ENCODE measurements around the gene RPS2.
"Not testable (repeated sequence)": the region's sequence is repeated elsewhere in the genome, so short reads cannot be mapped to it uniquely, and the experiment has no call there.

Gene RPS2

GRCh38 chr16:1942047-1942809, 22.4 kb downstream of the RPS2 start:
- no peak for DNase-seq (ENCODE audit: low read depth in 2 of 2)

DNA sequence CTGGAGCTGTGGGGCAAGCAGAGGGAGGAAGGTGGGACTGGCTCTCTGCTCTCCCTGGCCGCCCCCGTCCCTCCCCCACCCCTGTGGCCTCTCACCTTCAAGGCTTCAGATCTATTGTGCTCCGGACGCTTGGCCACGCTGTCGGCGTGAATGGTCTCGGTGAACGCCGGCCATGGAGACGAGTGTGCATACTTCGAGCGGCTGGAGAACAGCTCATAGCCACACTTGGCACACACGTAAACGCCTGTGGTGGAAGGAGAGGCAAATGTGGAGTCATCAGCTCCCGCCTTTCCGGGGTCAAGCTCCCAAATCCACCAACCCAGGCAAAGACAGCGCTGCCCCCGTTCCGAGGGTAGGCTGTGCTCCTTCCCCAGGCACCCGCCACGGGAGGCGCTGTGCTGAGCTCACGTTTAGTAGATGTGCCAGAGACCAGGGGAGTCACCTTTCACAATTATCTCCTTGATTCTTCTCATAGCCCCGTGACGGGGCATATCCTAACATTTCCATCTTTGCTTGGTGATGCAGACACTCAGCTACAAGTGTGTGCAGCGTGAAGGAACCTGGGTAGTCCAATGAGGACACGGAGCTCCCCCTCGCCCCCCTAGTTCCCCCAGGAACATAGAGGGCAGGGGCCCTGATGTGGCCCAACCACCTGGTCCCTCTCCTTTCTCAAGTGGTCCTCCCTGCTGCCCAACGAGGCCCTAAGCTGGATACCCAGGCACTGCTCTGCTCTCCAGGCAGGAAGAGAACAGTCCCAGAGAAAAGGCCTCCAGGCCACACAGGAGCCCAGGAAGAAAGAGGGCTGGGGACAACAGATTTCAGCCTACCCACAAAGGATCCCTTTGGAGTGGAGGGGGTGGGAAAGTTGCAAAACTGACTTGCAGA, 23.2 kb downstream of the RPS2 start:
- no peak for DNase-seq (ENCODE audit: low read depth in 2 of 2)

GRCh38 chr16:1940273-1941161, 24.1 kb downstream of the RPS2 start:
- DNase-seq (ENCODE audit: low read depth in 2 of 2): no peak

GRCh38 chr16:1939833-1940232, 24.8 kb downstream of the RPS2 start:
- DNase-seq (ENCODE audit: low read depth in 2 of 2): not testable (repeated sequence)

- no peak for DNase-seq (ENCODE audit: low read depth in 2 of 2)
These were observed 25.7 kb downstream of the RPS2 start for GRCh38 chr16:1938910-1939309.

GRCh38 chr16:1938316-1938715, 26.3 kb downstream of the RPS2 start:
- DNase-seq (ENCODE audit: low read depth in 2 of 2): no peak

- no peak for DNase-seq (ENCODE audit: low read depth in 2 of 2)
These were observed 27.6 kb downstream of the RPS2 start for GRCh38 chr16:1936945-1937479.

- DNase-seq (ENCODE audit: low read depth in 2 of 2): no peak
These were observed 31.4 kb downstream of the RPS2 start for GRCh38 chr16:1933097-1933661.

DNA sequence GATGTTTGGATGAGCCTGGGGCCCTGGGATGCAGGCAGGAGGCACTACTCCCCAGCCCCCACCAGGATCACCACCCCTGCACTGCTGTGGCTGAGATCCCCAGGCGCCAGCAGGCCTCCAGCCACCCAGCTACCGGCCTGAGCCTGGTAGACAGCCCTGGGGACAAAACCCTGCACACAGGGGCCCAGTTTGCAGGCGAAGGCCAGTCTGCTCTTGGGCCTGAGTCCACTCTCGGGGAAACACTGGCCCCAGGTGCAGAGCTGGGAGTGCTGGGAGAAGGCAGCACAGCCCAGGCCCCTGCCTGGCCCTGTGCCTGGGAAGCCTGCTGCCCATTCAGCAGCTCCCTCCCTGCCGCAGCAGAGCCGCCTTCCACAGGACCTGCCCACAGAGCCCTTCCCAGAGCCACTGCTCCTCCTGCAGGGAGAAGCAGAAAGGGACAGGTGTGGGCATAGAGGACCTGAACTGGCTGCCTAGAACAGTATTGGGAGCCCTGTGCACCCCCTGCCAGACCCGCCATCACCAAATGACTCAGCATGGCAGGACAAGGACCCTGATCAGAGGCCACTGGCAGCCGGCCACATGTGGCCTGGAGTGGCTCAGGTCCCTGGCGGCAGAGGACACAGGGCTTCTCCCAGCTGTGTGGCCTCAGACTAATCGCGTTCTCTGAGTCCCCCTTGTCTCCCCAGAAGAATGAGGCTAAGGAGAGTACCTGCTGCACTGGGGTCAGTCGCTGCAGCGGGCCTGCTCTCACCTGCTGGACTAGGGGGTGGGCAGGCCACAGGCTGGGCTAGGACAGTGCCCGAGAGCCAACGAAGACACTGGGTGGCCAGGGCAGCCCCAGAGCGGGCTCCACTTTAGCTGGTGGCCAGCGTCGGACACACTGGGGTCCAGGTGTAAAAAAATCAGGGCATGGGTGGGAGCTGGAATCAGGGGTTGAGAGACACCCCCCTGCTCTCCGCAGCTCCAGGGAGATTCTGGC, 32.3 kb downstream of the RPS2 start:
- no peak for DNase-seq (ENCODE audit: low read depth in 2 of 2)

GRCh38 chr16:1930338-1930720, 34.3 kb downstream of the RPS2 start:
- no peak for DNase-seq (ENCODE audit: low read depth in 2 of 2)

DNA sequence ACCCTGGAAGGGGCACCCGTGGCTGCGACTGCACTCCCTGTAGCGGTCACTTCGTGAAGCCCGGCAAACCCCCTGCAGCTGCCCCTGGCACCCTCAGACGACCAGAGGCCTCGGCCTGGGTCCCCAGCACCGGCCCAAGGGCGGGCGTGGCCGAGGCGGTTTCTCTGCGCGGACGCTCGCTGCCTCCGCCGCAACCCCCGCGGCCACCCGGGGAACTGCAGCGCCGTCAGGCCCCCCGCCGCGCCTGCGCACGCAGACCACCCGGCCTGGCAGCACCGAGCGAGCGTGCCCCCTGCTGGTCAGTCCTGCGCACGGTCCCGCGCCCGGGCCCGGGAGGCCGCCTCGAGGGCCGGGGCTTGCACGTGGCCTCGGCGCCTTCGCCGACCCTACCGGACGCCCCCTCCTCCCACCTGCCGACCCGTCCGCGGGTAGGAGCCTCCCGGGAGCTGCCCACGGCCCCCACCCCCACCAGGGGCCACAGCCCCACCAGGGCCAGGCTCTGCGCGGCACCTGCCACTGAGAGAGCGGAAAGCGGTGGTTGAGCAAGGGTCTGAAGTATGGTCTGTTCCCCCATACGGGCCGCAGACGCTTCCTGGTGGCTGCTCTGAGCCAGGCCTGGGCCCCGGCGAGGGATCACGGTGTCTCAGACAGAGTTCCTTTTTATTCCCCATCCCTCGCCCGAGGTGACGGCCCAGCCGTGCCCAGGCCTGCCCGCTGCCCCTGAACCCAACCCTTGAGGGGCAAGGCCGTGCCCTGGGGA, 34.9 kb downstream of the RPS2 start:
- DNase-seq (ENCODE audit: low read depth in 2 of 2): peak; percentile 51 to 53

GRCh38 chr16:1929105-1929504, 35.5 kb downstream of the RPS2 start:
- peak in 1 of 2 experiments; percentile 6 for DNase-seq (ENCODE audit: low read depth in 2 of 2)

DNA sequence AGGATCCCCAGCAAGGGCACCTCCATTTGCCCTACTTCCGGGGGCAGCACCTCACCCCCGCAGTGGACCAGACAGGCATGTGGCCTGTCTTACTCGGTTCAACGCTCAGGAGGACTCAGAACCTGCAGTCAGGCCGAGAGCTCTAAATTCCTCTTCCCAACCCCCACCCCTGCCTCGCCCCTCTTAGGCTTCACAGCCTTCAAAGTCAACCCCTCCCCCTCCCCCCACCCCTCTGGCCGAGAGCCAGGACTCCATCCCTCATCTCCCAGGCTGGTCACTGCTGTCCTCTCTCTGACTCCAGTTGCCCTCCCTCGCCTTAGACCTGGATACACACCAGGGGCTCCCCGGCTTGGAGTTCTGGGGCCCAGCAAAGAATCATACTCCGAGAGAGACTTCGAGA, 38.4 kb downstream of the RPS2 start:
- DNase-seq (ENCODE audit: low read depth in 2 of 2): no peak

GRCh38 chr16:1924095-1924494, 40.5 kb downstream of the RPS2 start:
- no peak for DNase-seq (ENCODE audit: low read depth in 2 of 2)

- peak in 1 of 2 experiments; percentile 5 for DNase-seq (ENCODE audit: low read depth in 2 of 2)
These were observed 41.2 kb downstream of the RPS2 start for GRCh38 chr16:1923299-1924034.

DNA sequence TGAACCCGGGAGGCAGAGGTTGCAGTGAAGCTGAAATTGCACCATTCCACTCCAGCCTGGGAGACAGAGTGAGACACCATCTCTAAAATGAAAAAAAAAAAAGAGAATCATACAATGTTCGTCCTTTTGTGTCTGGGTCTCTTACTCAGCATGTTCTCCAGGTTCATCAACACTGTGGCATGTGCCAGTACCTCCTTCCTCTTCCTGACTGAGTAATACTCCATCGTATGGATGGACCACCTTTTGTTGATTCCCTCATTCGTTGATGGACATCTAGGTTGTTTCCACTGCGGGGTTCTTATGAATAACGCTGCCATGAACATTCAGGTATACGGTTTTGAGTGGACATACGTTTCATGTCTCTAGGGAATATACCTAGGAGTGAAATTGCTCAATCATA, 42.3 kb downstream of the RPS2 start:
- DNase-seq (ENCODE audit: low read depth in 2 of 2): no peak

GRCh38 chr16:1920727-1921171, 43.9 kb downstream of the RPS2 start:
- DNase-seq (ENCODE audit: low read depth in 2 of 2): no peak

DNA sequence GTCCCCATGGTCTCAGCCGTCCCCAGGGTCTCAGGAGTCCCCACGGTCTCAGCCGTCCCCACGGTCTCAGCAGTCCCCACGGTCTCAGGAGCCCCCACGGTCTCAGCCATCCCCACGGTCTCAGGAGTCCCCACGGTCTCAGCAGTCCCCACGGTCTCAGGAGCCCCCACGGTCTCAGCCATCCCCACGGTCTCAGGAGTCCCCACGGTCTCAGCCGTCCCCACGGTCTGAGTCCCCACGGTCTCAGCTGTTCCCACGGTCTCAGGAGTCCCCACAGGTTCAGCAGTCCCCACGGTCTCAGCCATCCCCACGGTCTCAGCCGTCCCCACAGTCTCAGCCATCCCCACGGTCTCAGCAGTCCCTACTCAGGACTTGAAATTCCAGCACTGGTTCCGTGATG, 44.5 kb downstream of the RPS2 start:
- DNase-seq (ENCODE audit: low read depth in 2 of 2): not testable (repeated sequence)

Measured in fibroblast of skin of left biceps (primary cell).